ENCODE results near the gene FOXP1.

FOXP1 gene

GRCh38 chr3:71163198-71163918, 420.2 kb downstream of the FOXP1 start:
- Histone ChIP-seq H3K27ac (ENCODE audit: low read depth, low read length) (no peak overlapping the region), H3K36me3 (ENCODE audit: control insufficient read depth in 1 of 2, insufficient read depth in 2 of 2, low read length in 2 of 2) (peaks cover 0 to 3% of the 10 kb centered on the region in 2 donors), H3K27me3 (ENCODE audit: control insufficient read depth in 1 of 2, insufficient read depth in 2 of 2, low read length in 2 of 2) (no peaks in the 10 kb centered on the region), H3K4me3 (ENCODE audit: low read depth in 1 of 2, low read length in 2 of 2) (no peak overlapping the region), H3K9me3 (ENCODE audit: control insufficient read depth in 1 of 2, low read length in 2 of 2) (no peaks in the 10 kb centered on the region), H3K9ac (ENCODE audit: low read depth in 1 of 2, low read length in 2 of 2) (no peak overlapping the region), H3K4me1 (ENCODE audit: control insufficient read depth in 1 of 2, insufficient read depth in 2 of 2, low read length in 2 of 2) (no peaks in the 10 kb centered on the region)

- H3K4me1 ChIP-seq (ENCODE audit: control insufficient read depth in 1 of 2, insufficient read depth in 2 of 2, low read length in 2 of 2) = no peaks in the 10 kb centered on the region
- no peaks in the 10 kb centered on the region for H3K27me3 ChIP-seq (ENCODE audit: control insufficient read depth in 1 of 2, insufficient read depth in 2 of 2, low read length in 2 of 2)
- no peak overlapping the region for H3K27ac ChIP-seq (ENCODE audit: low read depth, low read length)
- no peak overlapping the region for H3K9ac ChIP-seq (ENCODE audit: low read depth in 1 of 2, low read length in 2 of 2)
- no peak overlapping the region for H3K4me3 ChIP-seq (ENCODE audit: low read depth in 1 of 2, low read length in 2 of 2)
- peaks cover 0 to 3% of the 10 kb centered on the region in 2 donors for H3K36me3 ChIP-seq (ENCODE audit: control insufficient read depth in 1 of 2, insufficient read depth in 2 of 2, low read length in 2 of 2)
- no peaks in the 10 kb centered on the region for H3K9me3 ChIP-seq (ENCODE audit: control insufficient read depth in 1 of 2, low read length in 2 of 2)
Measured at GRCh38 chr3:71162221-71162620, 421.3 kb downstream of the FOXP1 start.

GRCh38 chr3:71160785-71161546, 422.6 kb downstream of the FOXP1 start:
- no peaks in the 10 kb centered on the region for H3K9me3 ChIP-seq (ENCODE audit: control insufficient read depth in 1 of 2, low read length in 2 of 2)
- H3K9ac ChIP-seq (ENCODE audit: low read depth in 1 of 2, low read length in 2 of 2) = no peak overlapping the region
- no peaks in the 10 kb centered on the region for H3K27me3 ChIP-seq (ENCODE audit: control insufficient read depth in 1 of 2, insufficient read depth in 2 of 2, low read length in 2 of 2)
- no peak overlapping the region for H3K27ac ChIP-seq (ENCODE audit: low read depth, low read length)
- no peak overlapping the region for H3K4me3 ChIP-seq (ENCODE audit: low read depth in 1 of 2, low read length in 2 of 2)
- H3K4me1 ChIP-seq (ENCODE audit: control insufficient read depth in 1 of 2, insufficient read depth in 2 of 2, low read length in 2 of 2) = no peaks in the 10 kb centered on the region
- H3K36me3 ChIP-seq (ENCODE audit: control insufficient read depth in 1 of 2, insufficient read depth in 2 of 2, low read length in 2 of 2) = no peaks in the 10 kb centered on the region

DNA sequence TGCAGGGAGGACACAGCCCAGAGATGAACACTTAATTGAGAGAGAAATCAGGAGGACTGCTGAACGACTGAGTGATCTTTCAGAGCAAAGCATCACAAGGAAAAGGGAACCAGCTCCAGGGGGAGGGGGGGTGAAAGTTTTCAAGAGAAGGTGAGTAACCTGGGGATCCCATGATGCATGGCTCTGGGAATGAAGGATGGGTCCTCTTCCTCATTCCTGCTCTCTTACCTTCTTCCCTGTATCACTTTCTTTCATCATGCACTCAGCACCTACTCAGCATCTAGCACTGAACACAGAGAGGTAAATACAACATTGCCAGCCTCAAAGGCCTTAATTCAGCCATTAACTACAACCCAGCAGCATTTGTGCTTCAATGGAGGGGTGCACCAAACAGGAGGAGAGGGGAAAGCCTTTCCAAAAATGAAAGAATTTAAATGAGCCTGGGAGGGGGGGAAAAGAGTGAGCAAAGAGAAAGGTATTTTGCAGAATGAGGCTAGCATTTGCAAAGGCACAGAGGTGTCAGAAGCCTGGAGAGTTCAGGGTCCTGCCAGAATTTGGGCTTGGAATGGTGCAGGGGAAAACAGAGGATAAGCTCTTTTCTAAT, 427.4 kb downstream of the FOXP1 start:
- Histone ChIP-seq H3K9me3 (ENCODE audit: control insufficient read depth in 1 of 2, low read length in 2 of 2) (no peaks in the 10 kb centered on the region), H3K27ac (ENCODE audit: low read depth, low read length) (no peak overlapping the region), H3K27me3 (ENCODE audit: control insufficient read depth in 1 of 2, insufficient read depth in 2 of 2, low read length in 2 of 2) (no peaks in the 10 kb centered on the region), H3K36me3 (ENCODE audit: control insufficient read depth in 1 of 2, insufficient read depth in 2 of 2, low read length in 2 of 2) (no peaks in the 10 kb centered on the region), H3K9ac (ENCODE audit: low read depth in 1 of 2, low read length in 2 of 2) (no peak overlapping the region), H3K4me3 (ENCODE audit: low read depth in 1 of 2, low read length in 2 of 2) (no peak overlapping the region), H3K4me1 (ENCODE audit: control insufficient read depth in 1 of 2, insufficient read depth in 2 of 2, low read length in 2 of 2) (peaks cover 19 to 24% of the 10 kb centered on the region in 2 donors)

DNA sequence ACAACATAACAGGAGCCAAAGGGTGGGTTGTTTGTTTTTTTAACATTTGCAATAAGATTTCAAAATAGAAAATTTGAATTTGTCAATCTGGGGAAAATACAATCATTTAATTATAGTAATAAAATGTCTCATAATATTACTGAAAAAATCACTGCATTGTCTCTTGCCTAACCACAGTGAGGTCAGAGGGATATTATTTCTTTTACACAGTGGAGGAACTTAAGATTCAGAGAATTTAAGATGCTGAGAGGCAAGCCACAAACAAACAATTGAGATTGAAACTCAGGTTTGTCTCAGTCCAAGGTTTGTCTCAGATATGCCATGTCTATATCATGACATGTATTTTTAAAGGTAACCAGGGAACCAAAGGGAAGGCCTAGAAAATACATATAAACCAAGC, 428.7 kb downstream of the FOXP1 start:
- Histone ChIP-seq H3K27me3 (ENCODE audit: control insufficient read depth in 1 of 2, insufficient read depth in 2 of 2, low read length in 2 of 2) (no peaks in the 10 kb centered on the region), H3K4me3 (ENCODE audit: low read depth in 1 of 2, low read length in 2 of 2) (no peak overlapping the region), H3K9me3 (ENCODE audit: control insufficient read depth in 1 of 2, low read length in 2 of 2) (no peaks in the 10 kb centered on the region), H3K36me3 (ENCODE audit: control insufficient read depth in 1 of 2, insufficient read depth in 2 of 2, low read length in 2 of 2) (no peaks in the 10 kb centered on the region), H3K9ac (ENCODE audit: low read depth in 1 of 2, low read length in 2 of 2) (peak overlapping the region in 1 of 2 donors; percentile 27), H3K27ac (ENCODE audit: low read depth, low read length) (no peak overlapping the region), H3K4me1 (ENCODE audit: control insufficient read depth in 1 of 2, insufficient read depth in 2 of 2, low read length in 2 of 2) (peaks cover 19 to 24% of the 10 kb centered on the region in 2 donors)

GRCh38 chr3:71153713-71154112, 429.8 kb downstream of the FOXP1 start:
- Histone ChIP-seq H3K27ac (ENCODE audit: low read depth, low read length) (peak overlapping the region; percentile 60), H3K27me3 (ENCODE audit: control insufficient read depth in 1 of 2, insufficient read depth in 2 of 2, low read length in 2 of 2) (no peaks in the 10 kb centered on the region), H3K4me1 (ENCODE audit: control insufficient read depth in 1 of 2, insufficient read depth in 2 of 2, low read length in 2 of 2) (peaks cover 19 to 28% of the 10 kb centered on the region in 2 donors), H3K4me3 (ENCODE audit: low read depth in 1 of 2, low read length in 2 of 2) (peak overlapping the region; percentile 28 to 51), H3K9ac (ENCODE audit: low read depth in 1 of 2, low read length in 2 of 2) (peak overlapping the region in 1 of 2 donors; percentile 61), H3K9me3 (ENCODE audit: control insufficient read depth in 1 of 2, low read length in 2 of 2) (no peaks in the 10 kb centered on the region), H3K36me3 (ENCODE audit: control insufficient read depth in 1 of 2, insufficient read depth in 2 of 2, low read length in 2 of 2) (no peaks in the 10 kb centered on the region)

GRCh38 chr3:71152892-71153265, 430.6 kb downstream of the FOXP1 start:
- peak overlapping the region; percentile 28 to 51 for H3K4me3 ChIP-seq (ENCODE audit: low read depth in 1 of 2, low read length in 2 of 2)
- peak overlapping the region; percentile 60 for H3K27ac ChIP-seq (ENCODE audit: low read depth, low read length)

GRCh38 chr3:71152039-71152891, 431.3 kb downstream of the FOXP1 start:
- H3K9ac ChIP-seq (ENCODE audit: low read depth in 1 of 2, low read length in 2 of 2) = peak overlapping the region in 1 of 2 donors; percentile 11
- no peaks in the 10 kb centered on the region for H3K36me3 ChIP-seq (ENCODE audit: control insufficient read depth in 1 of 2, insufficient read depth in 2 of 2, low read length in 2 of 2)
- no peaks in the 10 kb centered on the region for H3K9me3 ChIP-seq (ENCODE audit: control insufficient read depth in 1 of 2, low read length in 2 of 2)
- peak overlapping the region in 1 of 2 donors; percentile 51 for H3K4me3 ChIP-seq (ENCODE audit: low read depth in 1 of 2, low read length in 2 of 2)
- peak overlapping the region; percentile 23 for H3K27ac ChIP-seq (ENCODE audit: low read depth, low read length)
- H3K27me3 ChIP-seq (ENCODE audit: control insufficient read depth in 1 of 2, insufficient read depth in 2 of 2, low read length in 2 of 2) = no peaks in the 10 kb centered on the region
- peaks cover 19 to 31% of the 10 kb centered on the region in 2 donors for H3K4me1 ChIP-seq (ENCODE audit: control insufficient read depth in 1 of 2, insufficient read depth in 2 of 2, low read length in 2 of 2)

More at GRCh38 chr3:71152892-71153265, 430.6 kb downstream of the FOXP1 start:
- H3K27me3 ChIP-seq (ENCODE audit: control insufficient read depth in 1 of 2, insufficient read depth in 2 of 2, low read length in 2 of 2) = no peaks in the 10 kb centered on the region
- peak overlapping the region in 1 of 2 donors; percentile 61 for H3K9ac ChIP-seq (ENCODE audit: low read depth in 1 of 2, low read length in 2 of 2)
- H3K9me3 ChIP-seq (ENCODE audit: control insufficient read depth in 1 of 2, low read length in 2 of 2) = no peaks in the 10 kb centered on the region
- H3K4me1 ChIP-seq (ENCODE audit: control insufficient read depth in 1 of 2, insufficient read depth in 2 of 2, low read length in 2 of 2) = peaks cover 19 to 31% of the 10 kb centered on the region in 2 donors
- H3K36me3 ChIP-seq (ENCODE audit: control insufficient read depth in 1 of 2, insufficient read depth in 2 of 2, low read length in 2 of 2) = no peaks in the 10 kb centered on the region

DNA sequence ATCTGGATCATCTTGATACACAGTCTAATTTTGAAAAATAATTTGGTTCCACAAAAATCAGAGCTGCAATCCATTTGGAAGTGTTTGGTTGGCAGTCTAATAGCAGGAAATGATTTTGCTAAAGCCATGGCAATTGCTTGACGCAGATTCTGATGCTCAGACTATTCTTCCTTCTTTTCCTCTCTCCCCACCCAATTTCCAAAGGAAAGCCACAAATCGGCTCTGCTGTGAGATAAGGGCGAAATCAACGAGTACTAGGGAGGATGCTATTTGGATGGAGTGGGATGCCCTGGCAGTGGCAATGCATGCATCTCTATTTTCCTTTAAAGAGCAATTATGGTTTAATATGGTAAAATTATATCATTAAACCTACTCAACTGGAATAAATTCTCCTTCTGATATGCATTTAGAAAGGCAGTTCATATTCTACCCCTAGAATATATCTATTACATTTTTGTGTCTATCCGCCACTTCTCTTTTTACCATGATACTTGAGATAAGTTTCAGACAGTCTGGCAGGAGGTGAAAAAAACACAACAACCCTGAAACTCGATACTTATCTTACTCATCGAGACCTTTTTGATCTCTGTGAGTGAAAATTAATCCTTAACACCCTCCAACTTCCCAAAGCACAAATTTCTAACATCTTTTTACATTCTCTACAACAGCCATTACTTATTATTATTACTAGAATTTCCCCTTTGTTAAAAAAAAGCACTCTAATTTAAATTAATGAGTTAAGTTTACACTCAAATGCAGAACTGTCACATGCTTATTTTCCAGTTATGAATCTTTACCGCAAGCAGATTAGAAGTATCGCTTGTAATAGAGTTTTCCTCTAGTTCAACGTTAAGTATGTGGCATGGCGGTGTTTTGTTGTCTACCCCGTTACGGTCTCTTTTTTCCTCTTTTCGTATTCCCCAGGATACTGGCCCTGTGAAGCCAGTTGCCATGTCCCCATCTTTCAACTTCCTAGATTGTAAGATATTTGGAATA, 433.3 kb downstream of the FOXP1 start:
- Histone ChIP-seq H3K9me3 (ENCODE audit: control insufficient read depth in 1 of 2, low read length in 2 of 2) (no peaks in the 10 kb centered on the region), H3K27ac (ENCODE audit: low read depth, low read length) (no peak overlapping the region), H3K27me3 (ENCODE audit: control insufficient read depth in 1 of 2, insufficient read depth in 2 of 2, low read length in 2 of 2) (no peaks in the 10 kb centered on the region), H3K4me1 (ENCODE audit: control insufficient read depth in 1 of 2, insufficient read depth in 2 of 2, low read length in 2 of 2) (peaks cover 19 to 31% of the 10 kb centered on the region in 2 donors), H3K4me3 (ENCODE audit: low read depth in 1 of 2, low read length in 2 of 2) (no peak overlapping the region), H3K36me3 (ENCODE audit: control insufficient read depth in 1 of 2, insufficient read depth in 2 of 2, low read length in 2 of 2) (no peaks in the 10 kb centered on the region), H3K9ac (ENCODE audit: low read depth in 1 of 2, low read length in 2 of 2) (no peak overlapping the region)

Measured in duodenal mucosa (tissue), 2 donors.